NCI-H146 treated with DMSO at 0.1 percent for 48 hours (cell line): ENCODE results near the gene PI3.
"Not testable (repeated sequence)": the region's sequence is repeated elsewhere in the genome, so short reads cannot be mapped to it uniquely, and the experiment has no call there.

Source experiments
- DNase-seq: peaks from one replicate; lab custom pipeline; 2025; ENCODE audit not compliant: unreplicated experiment; lab: John Stamatoyannopoulos, UW

Gene PI3

GRCh38 chr20:45174434-45175364, at the start of gene PI3:
Gene PI3, plus strand, starts transcription at chr20:45174902. Its CDS starts 21 bp downstream, at chr20:45174923.
- no peak for DNase-seq

- no peak for DNase-seq
Measured at GRCh38 chr20:45128099-45128498, 46.6 kb upstream of the PI3 start.

GRCh38 chr20:45136911-45137310, 37.8 kb upstream of the PI3 start:
- no peak for DNase-seq

- no peak for DNase-seq
Measured at GRCh38 chr20:45138561-45139300, 36.0 kb upstream of the PI3 start.

- not testable (repeated sequence) for DNase-seq
Measured at GRCh38 chr20:45139733-45140375, 34.8 kb upstream of the PI3 start.

- no peak for DNase-seq
Measured at GRCh38 chr20:45140836-45141235, 33.9 kb upstream of the PI3 start.

GRCh38 chr20:45149062-45149461, 25.6 kb upstream of the PI3 start:
- no peak for DNase-seq

- DNase-seq = no peak
Measured at GRCh38 chr20:45152405-45152804, 22.3 kb upstream of the PI3 start.

- no peak for DNase-seq
Measured at GRCh38 chr20:45153147-45153546, 21.6 kb upstream of the PI3 start.

GRCh38 chr20:45153752-45154151, 20.9 kb upstream of the PI3 start:
- no peak for DNase-seq

GRCh38 chr20:45154183-45154582, 20.5 kb upstream of the PI3 start:
- DNase-seq = no peak

GRCh38 chr20:45154794-45155193, 19.9 kb upstream of the PI3 start:
- DNase-seq = not testable (repeated sequence)

GRCh38 chr20:45156713-45157112, 18.0 kb upstream of the PI3 start:
- DNase-seq = no peak

- no peak for DNase-seq
Measured at GRCh38 chr20:45157962-45158361, 16.7 kb upstream of the PI3 start.

- no peak for DNase-seq
Measured at GRCh38 chr20:45163083-45163803, 11.5 kb upstream of the PI3 start.

- DNase-seq = no peak
Measured at GRCh38 chr20:45164906-45165305, 9.8 kb upstream of the PI3 start.

GRCh38 chr20:45173522-45173921, 1.2 kb upstream of the PI3 start:
- no peak for DNase-seq

- no peak for DNase-seq
Measured at GRCh38 chr20:45176526-45177267, 2.0 kb downstream of the PI3 start.

- DNase-seq = no peak
Measured at GRCh38 chr20:45179166-45179565, 4.5 kb downstream of the PI3 start.

GRCh38 chr20:45181639-45182038, 6.9 kb downstream of the PI3 start:
- no peak for DNase-seq
